Skin epidermis (tissue), 12 donors: Measurements from ENCODE around the gene DNAH17.
A peak's percentile ranks its signal among the peaks of the same experiment; 100 is the strongest.

Experiments used
- H3K27ac ChIP-seq, 21 experiments: fragments of 200-600 bp; sonication (generic) in 11 of 21; one replicate each; pipeline ENCODE4 v1.5.0; 2020; ENCODE audit warnings: mild to moderate bottlenecking in 3 of 21, inconsistent platforms in 2 of 21, moderate library complexity in 2 of 21
- H3K4me3 ChIP-seq, 7 experiments: fragments of 200-600 bp; sonication (generic) in 2 of 7; one replicate each; pipeline ENCODE4 v1.5.0; 2020; ENCODE audit warnings: inconsistent platforms in 2 of 7, mild to moderate bottlenecking in 2 of 7, moderate library complexity in 1 of 7

DNAH17 gene

GRCh38 chr17:78409191-78409928, 167.8 kb downstream of the DNAH17 start:
- H3K27ac ChIP-seq = peak overlapping the region in 3 of 21 experiments; percentile 28 to 44 (median 41)
- H3K4me3 ChIP-seq = no peak overlapping the region

GRCh38 chr17:78408476-78409050, 168.6 kb downstream of the DNAH17 start:
- no peak overlapping the region for H3K4me3 ChIP-seq
- H3K27ac ChIP-seq = peak overlapping the region in 2 of 21 experiments; percentile 28 to 41

- H3K27ac ChIP-seq = peak overlapping the region in 4 of 21 experiments; percentile 2 to 7 (median 2)
- no peak overlapping the region for H3K4me3 ChIP-seq
Observed at GRCh38 chr17:78407387-78408000, 169.7 kb downstream of the DNAH17 start.

- Histone ChIP-seq H3K4me3 (no peak overlapping the region), H3K27ac (peak overlapping the region in 3 of 21 experiments; percentile 2 to 3 (median 2))
Observed at GRCh38 chr17:78406920-78407319, 170.3 kb downstream of the DNAH17 start.

GRCh38 chr17:78406396-78406795, 170.8 kb downstream of the DNAH17 start:
- Histone ChIP-seq H3K4me3 (no peak overlapping the region), H3K27ac (peak overlapping the region in 1 of 21 experiments; percentile 9)

- Histone ChIP-seq H3K27ac (no peak overlapping the region), H3K4me3 (no peak overlapping the region)
Observed at GRCh38 chr17:78403822-78404221, 173.4 kb downstream of the DNAH17 start.

GRCh38 chr17:78401891-78402290, 175.3 kb downstream of the DNAH17 start:
- H3K27ac ChIP-seq = peak overlapping the region in 2 of 21 experiments; percentile 5 to 24

GRCh38 chr17:78401246-78401645, 175.9 kb downstream of the DNAH17 start:
- peak overlapping the region in 2 of 21 experiments; percentile 5 to 24 for H3K27ac ChIP-seq
- no peak overlapping the region for H3K4me3 ChIP-seq

More at GRCh38 chr17:78401891-78402290, 175.3 kb downstream of the DNAH17 start:
- H3K4me3 ChIP-seq = no peak overlapping the region

- no peak overlapping the region for H3K4me3 ChIP-seq
- H3K27ac ChIP-seq = no peak overlapping the region
Observed at GRCh38 chr17:78400581-78401240, 176.5 kb downstream of the DNAH17 start.

- Histone ChIP-seq H3K27ac (no peak overlapping the region), H3K4me3 (no peak overlapping the region)
Observed at GRCh38 chr17:78399693-78400144, 177.5 kb downstream of the DNAH17 start.

GRCh38 chr17:78399028-78399692, 178.0 kb downstream of the DNAH17 start:
- Histone ChIP-seq H3K4me3 (no peak overlapping the region), H3K27ac (no peak overlapping the region)

GRCh38 chr17:78398390-78398789, 178.8 kb downstream of the DNAH17 start:
- H3K4me3 ChIP-seq = no peak overlapping the region

GRCh38 chr17:78397681-78398101, 179.5 kb downstream of the DNAH17 start:
- Histone ChIP-seq H3K4me3 (no peak overlapping the region), H3K27ac (no peak overlapping the region)

More at GRCh38 chr17:78398390-78398789, 178.8 kb downstream of the DNAH17 start:
- H3K27ac ChIP-seq = no peak overlapping the region

GRCh38 chr17:78396441-78397337, 180.5 kb downstream of the DNAH17 start:
- no peak overlapping the region for H3K4me3 ChIP-seq

GRCh38 chr17:78395155-78395554, 182.0 kb downstream of the DNAH17 start:
- Histone ChIP-seq H3K27ac (peak overlapping the region in 3 of 21 experiments; percentile 7 to 65 (median 50)), H3K4me3 (no peak overlapping the region)

More at GRCh38 chr17:78396441-78397337, 180.5 kb downstream of the DNAH17 start:
- H3K27ac ChIP-seq = no peak overlapping the region

GRCh38 chr17:78394209-78394608, 183.0 kb downstream of the DNAH17 start:
- peak overlapping the region in 3 of 21 experiments; percentile 7 to 50 (median 20) for H3K27ac ChIP-seq
- H3K4me3 ChIP-seq = no peak overlapping the region

- no peak overlapping the region for H3K27ac ChIP-seq
- H3K4me3 ChIP-seq = no peak overlapping the region
Observed at GRCh38 chr17:78393575-78393974, 183.6 kb downstream of the DNAH17 start.

GRCh38 chr17:78392295-78392694, 184.9 kb downstream of the DNAH17 start:
- Histone ChIP-seq H3K27ac (peak overlapping the region in 3 of 21 experiments; percentile 43 to 60 (median 50)), H3K4me3 (no peak overlapping the region)
